Posterior vena cava (tissue), 2 donors: ENCODE data around the gene NUFIP1. TPM values are rescaled to one million over a fixed set of nuclear protein-coding genes. Genes with fewer than 3 reads are reported as not detected.
"Not testable (repeated sequence)": the region's sequence is repeated elsewhere in the genome, so short reads cannot be mapped to it uniquely, and the experiment has no call there.

Source experiments
- DNase-seq: peaks from one replicate; pipeline ENCODE4 v3.0.0-alpha.2; 2020; ENCODE audit warnings: low spot score
- intact Hi-C, 2 donors: fragments of 100-400 bp; cut with DNase I; formaldehyde crosslinking; loops; one replicate each; pipeline versions ENCODE4 v1.14.1 to v1.14.2; 2022 to 2023
- total RNA-seq, 2 donors: library from RNA; stranded (reverse); fragmentation: NEBNext Ultra II Directional; extraction: Animal tissue kit (Norgen Biotek cat#: 25700); gene quantifications; one replicate each; pipeline ENCODE4 v1.2.1, GENCODE V29; 2021
- donor health status: DM: yes; HTN: yes; CAD: no.
- donor health status: DM: yes; HTN: yes; CAD: no.

The NUFIP1 gene
- total RNA-seq, 2 donors from 2014 or later: 5.0 to 5.1 TPM

- intact Hi-C loops: loop anchor here in 1 of 2 donors (5.0 kb wide), 1 partner anchor 1066 kb away; no protein-coding TSS in a partner anchor
- DNase-seq: no peak
Measured at GRCh38 chr13:44972956-44973581, 16.2 kb downstream of the NUFIP1 start.

GRCh38 chr13:44971656-44972595, 17.3 kb downstream of the NUFIP1 start:
- intact Hi-C loops: loop anchor here in 1 of 2 donors (5.0 kb wide), 1 partner anchor 1065 kb away; no protein-coding TSS in a partner anchor
- no peak for DNase-seq

DNA sequence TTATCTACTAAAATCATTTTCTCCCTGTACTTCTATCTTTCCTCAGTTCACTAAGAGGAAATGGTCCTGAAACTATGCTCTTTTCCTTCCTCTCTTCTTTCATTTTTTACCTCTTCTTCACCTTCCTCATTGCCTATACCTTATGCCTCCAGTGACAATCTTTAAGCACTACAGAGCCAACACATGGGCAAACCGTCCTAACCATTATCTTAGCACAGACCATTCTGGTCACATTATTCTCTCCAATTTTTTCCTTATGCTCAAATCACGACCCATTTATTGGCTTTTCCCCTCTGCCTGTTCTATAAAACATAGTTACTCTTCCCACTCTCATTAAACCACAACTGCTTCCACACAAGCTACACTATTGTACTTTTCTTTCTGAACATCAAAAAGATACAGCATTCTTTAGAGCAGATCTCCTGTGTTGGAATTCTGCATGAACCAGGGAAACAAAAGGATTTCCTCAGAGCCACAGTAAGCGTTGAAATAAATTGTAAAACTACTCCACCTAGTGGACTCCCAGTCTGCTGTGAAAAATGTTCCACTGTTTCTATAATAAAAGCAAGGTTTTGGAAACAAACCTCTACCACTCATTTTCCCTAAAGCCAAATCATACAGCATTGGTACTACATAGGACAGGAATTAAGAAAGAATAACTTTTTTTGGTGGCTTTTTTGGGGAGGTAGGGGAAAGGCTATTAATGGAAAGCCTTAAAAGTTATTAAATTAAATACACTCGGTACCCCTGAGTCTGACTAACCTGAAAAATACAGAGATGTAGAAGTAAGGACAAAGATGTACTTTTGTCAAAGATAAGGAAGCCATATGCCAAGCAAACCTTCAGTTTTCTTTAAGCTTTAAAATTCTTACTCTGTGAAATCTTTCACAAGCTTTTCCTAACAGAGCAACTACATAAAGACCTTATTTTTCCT, 19.5 kb downstream of the NUFIP1 start:
- intact Hi-C loops: loop anchor here (5.0 to 10.0 kb wide), 2 partner anchors 485 to 1063 kb away; no protein-coding TSS in a partner anchor
- no peak for DNase-seq

DNA sequence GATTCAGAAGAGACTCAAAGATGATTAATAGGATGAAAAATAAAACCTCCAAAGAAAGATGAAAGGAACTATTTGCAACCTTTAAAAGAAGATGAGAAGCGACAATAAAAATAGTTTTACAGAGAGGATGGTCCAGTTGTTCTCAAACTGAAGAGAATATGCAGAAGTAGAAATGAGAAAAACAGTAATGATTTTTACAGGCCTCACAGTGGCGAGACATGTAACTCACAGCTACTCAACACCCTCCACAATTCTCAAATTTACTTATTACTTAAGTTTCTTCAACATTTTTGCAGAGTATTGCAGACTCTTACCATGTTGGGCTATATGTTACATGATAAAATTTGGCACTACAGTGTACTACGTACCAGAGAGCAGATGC, 20.8 kb downstream of the NUFIP1 start:
- intact Hi-C loops: loop anchor here (10.0 kb wide), 1 partner anchor 484 kb away; no protein-coding TSS in a partner anchor
- no peak for DNase-seq

DNA sequence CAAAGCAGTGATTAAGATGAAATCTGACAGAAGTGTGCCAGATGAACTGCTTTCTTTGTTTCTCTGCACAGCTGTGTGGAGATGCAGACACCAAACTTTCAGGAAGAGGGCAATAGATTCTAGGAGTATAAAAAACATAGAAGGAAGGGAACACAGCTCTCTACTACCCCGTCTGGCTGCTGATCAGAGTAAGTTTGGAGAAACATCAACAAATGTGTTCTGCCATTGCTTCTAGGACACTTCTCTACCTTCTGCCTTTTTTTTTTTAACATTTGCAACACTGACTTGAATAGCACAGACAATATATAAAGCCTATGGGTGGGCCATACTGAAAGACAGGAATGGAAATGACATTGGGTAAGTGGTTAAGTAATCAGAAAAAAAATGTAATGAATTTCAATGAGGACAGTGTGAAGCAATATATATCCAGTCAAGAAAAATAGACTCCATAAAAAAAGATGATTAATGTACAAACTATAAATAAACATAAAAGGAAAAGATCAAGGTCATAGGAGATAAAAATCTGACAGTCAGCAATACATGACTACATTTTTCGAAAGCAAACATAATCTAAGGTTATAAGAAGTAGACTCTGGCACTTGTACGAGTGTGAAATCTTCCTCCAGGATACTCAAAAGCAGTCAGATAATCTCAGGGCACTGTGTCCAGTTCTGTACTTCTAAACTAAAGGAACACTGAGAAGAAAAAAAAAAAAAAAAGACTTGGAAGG, 21.4 kb downstream of the NUFIP1 start:
- intact Hi-C loops: loop anchor here (10.0 kb wide), 1 partner anchor 483 kb away; no protein-coding TSS in a partner anchor
- no peak for DNase-seq

GRCh38 chr13:44961997-44962396, 27.3 kb downstream of the NUFIP1 start:
- intact Hi-C loops: loop anchor here (10.0 kb wide), 1 partner anchor 477 kb away; no protein-coding TSS in a partner anchor

GRCh38 chr13:44955406-44955805, 33.9 kb downstream of the NUFIP1 start:
- intact Hi-C loops: no loop called here
- no peak for DNase-seq

More at GRCh38 chr13:44961997-44962396, 27.3 kb downstream of the NUFIP1 start:
- no peak for DNase-seq

- intact Hi-C loops: loop anchor here in 1 of 2 donors (1.0 kb wide), 1 partner anchor 16 kb away; no protein-coding TSS in a partner anchor
- no peak for DNase-seq
Measured at GRCh38 chr13:44954224-44954623, 35.0 kb downstream of the NUFIP1 start.

- intact Hi-C loops: no loop called here
- DNase-seq: no peak
Measured at GRCh38 chr13:44952671-44953070, 36.6 kb downstream of the NUFIP1 start.

- no peak for DNase-seq
- intact Hi-C loops: no loop called here
Measured at GRCh38 chr13:44951184-44951583, 38.1 kb downstream of the NUFIP1 start.

DNA sequence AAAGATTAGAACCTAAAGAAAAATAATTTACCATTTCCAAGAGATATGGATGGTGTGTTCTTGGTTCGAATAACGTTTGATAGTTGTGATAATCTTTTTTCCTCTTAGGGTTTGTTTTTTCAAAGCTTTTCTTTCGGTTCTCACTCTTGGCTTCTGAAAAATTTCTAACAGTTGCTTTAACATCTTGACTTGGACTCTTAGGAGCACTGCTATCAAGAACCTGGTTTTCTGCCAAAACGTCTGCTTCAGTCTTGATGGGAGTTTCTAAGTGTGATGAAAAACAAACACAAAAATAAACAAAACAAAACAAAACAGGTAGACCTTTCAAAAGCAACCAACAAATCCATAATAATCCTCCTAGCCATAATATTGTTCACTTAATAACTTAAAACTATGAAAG, 45.9 kb downstream of the NUFIP1 start:
- intact Hi-C loops, DNase-seq: not testable (repeated sequence)

DNA sequence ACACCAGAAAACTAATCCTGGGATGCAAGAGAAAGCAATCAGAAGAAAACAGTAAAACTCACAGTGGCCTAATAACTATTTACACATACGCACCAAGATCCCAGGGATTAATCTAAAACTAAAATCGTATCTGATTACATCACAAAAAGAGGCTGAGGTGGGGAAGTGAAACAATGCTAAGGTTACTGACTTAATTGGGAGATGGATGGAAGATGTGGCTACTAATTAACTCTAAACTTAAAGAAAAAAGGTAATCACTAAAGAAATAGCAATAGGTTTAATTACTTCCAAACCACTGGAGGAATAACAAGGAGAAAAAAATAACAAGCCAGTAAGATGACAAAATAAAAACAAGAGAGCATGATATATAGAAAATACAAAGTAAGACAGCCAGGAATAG, 50.4 kb downstream of the NUFIP1 start:
- intact Hi-C loops: loop anchor here in 1 of 2 donors (1.0 kb wide), 1 partner anchor 15 kb away; no protein-coding TSS in a partner anchor
- DNase-seq: no peak

DNA sequence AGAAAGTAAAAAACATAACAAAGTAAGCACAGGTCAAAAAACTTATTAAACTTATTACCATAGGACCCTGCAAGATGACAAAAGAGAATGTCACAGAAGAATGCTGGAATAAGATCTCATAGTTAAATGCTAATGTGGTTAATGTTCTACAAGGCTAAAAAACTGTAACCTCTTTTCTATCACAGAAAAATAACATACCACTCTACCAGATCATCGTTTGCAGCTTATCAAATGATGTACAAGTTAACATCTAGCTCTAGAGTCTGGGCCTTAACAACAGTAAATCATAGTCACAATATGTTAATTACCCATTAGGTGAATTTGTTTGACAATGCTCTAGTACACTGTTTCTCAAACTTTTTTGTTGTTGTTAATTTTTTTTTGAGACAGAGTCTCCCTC, 53.0 kb downstream of the NUFIP1 start:
- intact Hi-C loops: no loop called here
- no peak for DNase-seq

GRCh38 chr13:44934724-44935123, 54.5 kb downstream of the NUFIP1 start:
- no peak for DNase-seq
- intact Hi-C loops: no loop called here

DNA sequence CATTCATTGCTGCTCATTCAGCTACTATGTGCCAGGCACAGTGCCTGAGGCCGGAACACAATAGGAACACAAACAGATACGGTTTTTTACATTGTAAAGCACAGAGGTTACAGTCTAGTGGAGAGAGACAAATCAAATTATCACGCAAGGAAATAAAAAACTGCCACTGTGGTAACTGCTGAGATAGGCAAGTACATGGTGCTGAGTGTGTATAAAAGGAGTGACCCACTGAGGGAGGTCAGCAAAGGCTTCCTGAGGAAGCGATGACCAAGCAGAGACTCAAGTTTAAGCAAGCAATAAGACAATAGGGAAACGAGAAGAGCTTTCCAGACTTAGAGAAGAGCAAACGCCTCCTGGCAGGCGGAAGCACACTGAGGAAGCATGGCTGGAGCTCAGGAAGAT, 56.4 kb downstream of the NUFIP1 start:
- intact Hi-C loops: no loop called here
- DNase-seq: no peak

- intact Hi-C loops: no loop called here
- DNase-seq: no peak
Measured at GRCh38 chr13:44932171-44932849, 57.0 kb downstream of the NUFIP1 start.

GRCh38 chr13:44930963-44931623, 58.2 kb downstream of the NUFIP1 start:
- no peak for DNase-seq
- intact Hi-C loops: no loop called here
